Activated T-helper 1 cell treated with anti-CD3 and anti-CD28 coated beads, Interleukin-12 subunit alpha, Interleukin-12 subunit beta, Interleukin-2, Interleukin-4 antibody, amounts not matched to agents 30 ng/mL and 10 ng/mL and 1 ng/mL, durations not matched to agents 14 hours and 24 hours and 36 hours (primary cell): ENCODE data around the gene NACC1. TPM values are rescaled to one million over a fixed set of nuclear protein-coding genes. Genes with fewer than 3 reads are reported as not detected.
A peak's percentile ranks its signal among the peaks of the same experiment; 100 is the strongest.

Experiments
- DNase-seq: peaks from one replicate; pipeline ENCODE4 v3.0.0; 2021; ENCODE audit warnings: low spot score
- H3K27ac Mint-ChIP-seq: one replicate; pipeline ENCODE4 v1.8.0; 2021; ENCODE audit warnings: mild to moderate bottlenecking, mixed read lengths
- H3K27me3 Mint-ChIP-seq: one replicate; pipeline ENCODE4 v1.8.0; 2022; ENCODE audit warnings: mild to moderate bottlenecking, moderate library complexity, mixed read lengths; ENCODE audit not compliant: insufficient read depth
- H3K36me3 Mint-ChIP-seq: one replicate; pipeline ENCODE4 v1.8.0; 2021; ENCODE audit warnings: low read depth, mixed read lengths
- H3K4me1 Mint-ChIP-seq: one replicate; pipeline ENCODE4 v1.8.0; 2021; ENCODE audit warnings: low read depth, mixed read lengths
- H3K4me3 Mint-ChIP-seq: one replicate; pipeline ENCODE4 v1.8.0; 2021; ENCODE audit warnings: mild to moderate bottlenecking, moderate library complexity, mixed read lengths
- H3K9me3 Mint-ChIP-seq: one replicate; pipeline ENCODE4 v1.8.0; 2021; ENCODE audit warnings: mixed read lengths
- intact Hi-C: fragments of 100-400 bp; cut with micrococcal nuclease; formaldehyde crosslinking; loops from one replicate; pipeline ENCODE4 v1.15.1; 2024
- total RNA-seq: library from RNA; stranded (reverse); gene quantifications from 2 replicates; pipeline ENCODE4 v1.2.3, GENCODE V29; 2022

Gene NACC1
- total RNA-seq, 1 donor from 2014 or later: 124 TPM

GRCh38 chr19:13151605-13152355 is 33.7 kb downstream of the NACC1 start:
- intact Hi-C loops: loop anchor here (1.0 to 10.0 kb wide), 8 partner anchors 15 to 1373 kb away; partner anchors contain the start of genes JUNB, RAD23A, RFX1 and TECR
- Mint-ChIP-seq H3K4me1 (peaks cover 38% of the 10 kb centered on the region), H3K27ac (peak overlapping the region; percentile 99), H3K36me3 (peaks cover 24% of the 10 kb centered on the region), H3K4me3 (peak overlapping the region; percentile 95), H3K9me3 (no peaks in the 10 kb centered on the region), H3K27me3 (peaks cover 2% of the 10 kb centered on the region)
- peak; percentile 96 for DNase-seq

DNA sequence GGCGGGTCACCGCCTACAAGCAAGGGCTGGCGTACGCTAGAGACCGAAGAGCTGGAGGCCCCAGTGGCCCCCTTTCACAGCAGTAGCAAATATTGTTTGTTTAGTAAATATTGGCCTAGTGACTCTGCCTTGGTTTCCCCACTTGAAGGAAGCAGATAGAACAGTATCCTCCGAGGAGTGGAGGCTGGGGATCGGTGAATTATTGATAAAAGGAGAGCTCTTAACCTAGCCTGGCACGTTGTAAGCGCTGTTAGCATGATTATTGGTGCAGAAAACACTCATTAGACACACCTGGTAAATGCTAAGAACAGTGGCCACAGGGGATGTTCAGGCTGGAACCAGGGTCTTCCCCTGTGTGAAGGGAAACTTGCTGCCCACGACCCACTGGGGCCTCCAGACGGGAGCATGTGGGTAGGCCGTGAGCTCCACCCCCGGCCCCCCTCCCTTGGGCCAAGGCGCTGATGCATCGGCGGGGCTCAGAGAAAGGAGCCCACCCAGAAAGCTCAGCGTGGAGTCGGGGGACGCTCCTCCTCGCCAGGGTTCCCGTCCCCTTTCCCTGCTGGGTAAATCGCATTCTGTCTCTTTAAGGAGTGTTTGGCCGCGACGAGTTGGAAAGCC is 34.4 kb downstream of the NACC1 start:
- Mint-ChIP-seq H3K4me1 (peaks cover 40% of the 10 kb centered on the region), H3K9me3 (no peaks in the 10 kb centered on the region), H3K27me3 (peaks cover 2% of the 10 kb centered on the region), H3K36me3 (peaks cover 22% of the 10 kb centered on the region), H3K27ac (peak overlapping the region; percentile 99), H3K4me3 (peak overlapping the region; percentile 95)
- intact Hi-C loops: loop anchor here (1.0 to 10.0 kb wide), 7 partner anchors 14 to 1372 kb away; partner anchors contain the start of genes JUNB, RFX1, TECR and TRMT1
- DNase-seq: no peak

DNA sequence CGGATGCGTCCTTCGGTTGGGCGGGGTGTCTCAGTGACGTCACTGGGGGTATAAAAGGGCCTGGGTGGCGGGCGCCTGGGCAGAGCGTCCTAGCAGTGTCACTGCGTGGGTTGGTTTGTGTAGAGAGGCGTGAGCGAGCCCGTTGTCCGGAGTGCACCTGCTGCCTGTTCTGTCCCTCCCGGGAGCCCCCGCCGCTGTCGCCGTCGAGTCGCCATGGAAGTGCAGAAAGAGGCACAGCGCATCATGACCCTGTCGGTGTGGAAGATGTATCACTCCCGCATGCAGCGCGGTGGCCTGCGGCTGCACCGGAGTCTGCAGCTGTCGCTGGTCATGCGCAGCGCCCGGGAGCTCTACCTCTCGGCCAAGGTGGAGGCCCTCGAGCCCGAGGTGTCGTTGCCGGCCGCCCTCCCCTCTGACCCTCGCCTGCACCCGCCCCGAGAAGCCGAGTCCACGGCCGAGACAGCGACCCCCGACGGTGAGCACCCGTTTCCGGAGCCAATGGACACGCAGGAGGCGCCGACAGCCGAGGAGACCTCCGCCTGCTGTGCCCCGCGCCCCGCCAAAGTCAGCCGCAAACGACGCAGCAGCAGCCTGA is 35.0 kb downstream of the NACC1 start:
- intact Hi-C loops: loop anchor here (1.0 to 10.0 kb wide), 7 partner anchors 14 to 1372 kb away; partner anchors contain the start of genes JUNB, RFX1, TECR and TRMT1
- H3K27ac Mint-ChIP-seq: peak overlapping the region; percentile 99
- H3K36me3 Mint-ChIP-seq: peaks cover 22% of the 10 kb centered on the region
- H3K9me3 Mint-ChIP-seq: no peaks in the 10 kb centered on the region
- peak overlapping the region; percentile 95 for H3K4me3 Mint-ChIP-seq
- peaks cover 45% of the 10 kb centered on the region for H3K4me1 Mint-ChIP-seq
- DNase-seq: peak; percentile 98
- peaks cover 2% of the 10 kb centered on the region for H3K27me3 Mint-ChIP-seq

- peak overlapping the region; percentile 100 for H3K27ac Mint-ChIP-seq
- H3K9me3 Mint-ChIP-seq: no peaks in the 10 kb centered on the region
- peaks cover 22% of the 10 kb centered on the region for H3K36me3 Mint-ChIP-seq
- peaks cover 47% of the 10 kb centered on the region for H3K4me1 Mint-ChIP-seq
- peaks cover 2% of the 10 kb centered on the region for H3K27me3 Mint-ChIP-seq
- DNase-seq: peak; percentile 14
- intact Hi-C loops: loop anchor here (2.0 to 10.0 kb wide), 5 partner anchors 13 to 1371 kb away; partner anchors contain the start of genes JUNB, RFX1 and TECR
- peak overlapping the region; percentile 95 for H3K4me3 Mint-ChIP-seq
Measured at GRCh38 chr19:13153569-13154240, 35.6 kb downstream of the NACC1 start.

GRCh38 chr19:13154241-13154778 is 36.2 kb downstream of the NACC1 start:
- peaks cover 41% of the 10 kb centered on the region for H3K4me1 Mint-ChIP-seq
- H3K36me3 Mint-ChIP-seq: peaks cover 22% of the 10 kb centered on the region

GRCh38 chr19:13154911-13155471 is 36.9 kb downstream of the NACC1 start:
- Mint-ChIP-seq H3K4me3 (peak overlapping the region; percentile 95), H3K27ac (peak overlapping the region; percentile 100), H3K27me3 (peaks cover 2% of the 10 kb centered on the region), H3K4me1 (peaks cover 41% of the 10 kb centered on the region), H3K9me3 (no peaks in the 10 kb centered on the region), H3K36me3 (peaks cover 24% of the 10 kb centered on the region)
- peak; percentile 76 for DNase-seq
- intact Hi-C loops: loop anchor here (1.0 to 10.0 kb wide), 6 partner anchors 8 to 1370 kb away; partner anchors contain the start of genes RFX1 and TECR

More at GRCh38 chr19:13154241-13154778, 36.2 kb downstream of the NACC1 start:
- peaks cover 2% of the 10 kb centered on the region for H3K27me3 Mint-ChIP-seq
- H3K27ac Mint-ChIP-seq: peak overlapping the region; percentile 100
- DNase-seq: peak; percentile 50
- H3K4me3 Mint-ChIP-seq: peak overlapping the region; percentile 95
- no peaks in the 10 kb centered on the region for H3K9me3 Mint-ChIP-seq
- intact Hi-C loops: loop anchor here (5.0 to 10.0 kb wide), 3 partner anchors 683 to 1370 kb away; partner anchors contain the start of genes RFX1 and TECR

DNA sequence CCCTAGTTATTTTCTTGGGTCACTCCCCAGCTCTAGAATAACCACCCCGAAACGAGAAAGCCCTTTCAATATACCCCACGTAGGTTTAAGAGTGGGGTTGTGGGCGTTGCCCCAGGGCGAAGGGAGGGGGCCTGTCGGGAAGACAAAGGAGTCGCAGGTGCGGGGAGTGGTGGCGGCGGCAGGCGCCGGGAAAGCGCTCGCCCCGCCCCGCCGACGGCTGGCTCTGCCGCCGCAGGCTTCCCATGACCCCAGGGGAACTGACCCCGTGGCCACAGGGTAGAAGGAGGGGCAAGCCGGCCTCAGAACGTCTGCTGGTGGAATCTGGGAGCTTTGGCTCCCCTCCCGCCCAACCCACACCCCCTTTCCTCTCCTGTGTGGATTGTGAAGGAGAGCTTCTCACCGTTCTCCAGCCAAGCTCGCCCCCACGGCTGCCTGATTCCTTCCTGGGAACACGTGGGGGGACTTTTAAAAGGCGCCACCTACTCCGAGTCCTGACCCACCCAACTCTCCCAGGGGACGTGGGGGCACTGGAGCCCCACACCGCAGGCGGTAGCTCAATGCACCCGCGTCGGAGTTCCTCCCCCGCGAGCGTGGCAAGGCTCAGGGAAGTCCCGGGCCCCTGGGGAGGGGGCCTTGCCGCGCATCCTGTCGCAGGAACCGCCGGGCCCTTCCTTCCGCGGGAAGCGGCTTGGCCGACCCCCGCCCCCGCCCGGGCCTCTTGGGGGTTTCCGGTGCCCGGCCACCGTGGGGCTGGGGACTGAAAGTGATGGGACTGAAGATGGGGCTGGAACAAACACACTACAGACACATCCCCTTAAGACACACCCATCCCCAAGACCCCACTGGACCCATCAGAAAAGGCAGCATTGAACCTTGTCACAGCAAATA is 37.7 kb downstream of the NACC1 start:
- H3K4me3 Mint-ChIP-seq: peak overlapping the region; percentile 95
- peaks cover 2% of the 10 kb centered on the region for H3K27me3 Mint-ChIP-seq
- no peaks in the 10 kb centered on the region for H3K9me3 Mint-ChIP-seq
- peaks cover 25% of the 10 kb centered on the region for H3K36me3 Mint-ChIP-seq
- intact Hi-C loops: loop anchor here (1.0 to 10.0 kb wide), 6 partner anchors 8 to 1369 kb away; partner anchors contain the start of genes RFX1 and TECR
- H3K27ac Mint-ChIP-seq: peak overlapping the region; percentile 100
- DNase-seq: peak; percentile 84
- peaks cover 40% of the 10 kb centered on the region for H3K4me1 Mint-ChIP-seq

- H3K36me3 Mint-ChIP-seq: peaks cover 8% of the 10 kb centered on the region
- H3K27me3 Mint-ChIP-seq: no peaks in the 10 kb centered on the region
- peak overlapping the region; percentile 71 for H3K27ac Mint-ChIP-seq
- intact Hi-C loops: loop anchor here (5.0 to 10.0 kb wide), 4 partner anchors 588 to 1365 kb away; partner anchors contain the start of genes RFX1 and TECR
- no peaks in the 10 kb centered on the region for H3K9me3 Mint-ChIP-seq
- H3K4me1 Mint-ChIP-seq: peaks cover 48% of the 10 kb centered on the region
- H3K4me3 Mint-ChIP-seq: peak overlapping the region; percentile 32
- no peak for DNase-seq
Measured at GRCh38 chr19:13159713-13160112, 41.6 kb downstream of the NACC1 start.

- no peak for DNase-seq
- H3K4me3 Mint-ChIP-seq: peak overlapping the region; percentile 22
- intact Hi-C loops: no loop called here
Measured at GRCh38 chr19:13160557-13160956, 42.5 kb downstream of the NACC1 start.

DNA sequence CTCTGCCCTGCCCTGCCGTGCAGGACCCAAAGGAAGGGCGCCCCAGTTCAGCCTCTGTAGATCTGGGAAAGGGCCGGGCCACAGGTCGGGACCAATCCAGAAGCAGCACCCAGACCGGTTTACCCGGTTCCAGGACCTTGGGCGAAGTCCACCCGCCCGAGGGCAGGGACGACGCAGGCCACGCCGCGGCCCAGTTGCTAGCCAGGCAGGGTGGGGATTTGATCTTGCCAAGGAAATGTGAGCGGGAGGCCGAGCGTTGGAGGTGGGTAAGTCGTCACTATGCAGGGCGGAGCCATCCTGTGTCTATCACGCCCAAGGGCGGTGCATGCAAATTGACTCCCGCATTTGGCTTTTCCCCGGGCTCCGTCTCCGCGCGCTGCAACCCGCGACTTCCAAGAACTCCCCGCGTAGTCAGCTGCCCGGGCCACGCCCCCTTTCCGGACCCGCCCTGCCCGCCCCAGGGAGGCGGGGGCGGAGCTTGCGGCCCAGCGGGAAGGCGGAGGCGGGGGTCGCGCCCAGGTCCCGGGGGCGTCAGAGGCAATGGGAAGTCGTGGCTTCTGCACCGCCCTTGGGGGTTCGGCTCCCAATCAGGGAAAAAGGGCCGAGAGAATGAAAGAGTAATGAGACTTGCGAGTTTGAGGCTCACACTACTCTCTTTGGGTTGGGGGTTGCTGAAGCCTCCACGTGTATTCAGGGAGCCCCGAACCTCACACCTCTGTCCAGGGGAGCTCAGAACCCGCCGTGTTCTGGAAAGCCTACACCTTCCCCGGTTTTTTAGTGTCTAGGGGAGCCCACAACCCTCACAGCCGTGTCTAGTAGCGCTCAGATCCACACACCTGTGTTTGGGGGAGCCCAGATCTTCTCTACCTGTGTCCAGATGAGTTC is 44.9 kb downstream of the NACC1 start:
- H3K27ac Mint-ChIP-seq: peak overlapping the region; percentile 94
- intact Hi-C loops: loop anchor here (1.0 to 2.0 kb wide), 4 partner anchors 8 to 46 kb away; partner anchors contain the start of gene TRMT1
- H3K36me3 Mint-ChIP-seq: peaks cover 3% of the 10 kb centered on the region
- peak overlapping the region; percentile 82 for H3K4me3 Mint-ChIP-seq
- H3K9me3 Mint-ChIP-seq: no peaks in the 10 kb centered on the region
- no peaks in the 10 kb centered on the region for H3K27me3 Mint-ChIP-seq
- DNase-seq: peak; percentile 90
- H3K4me1 Mint-ChIP-seq: peaks cover 53% of the 10 kb centered on the region

More at GRCh38 chr19:13160557-13160956, 42.5 kb downstream of the NACC1 start:
- Mint-ChIP-seq H3K36me3 (peaks cover 3% of the 10 kb centered on the region), H3K4me1 (peaks cover 57% of the 10 kb centered on the region), H3K9me3 (no peaks in the 10 kb centered on the region), H3K27ac (peak overlapping the region; percentile 58), H3K27me3 (no peaks in the 10 kb centered on the region)
